HUDEP-2 (cell line): ENCODE data around the gene OVOL3.

Experiments
- DNase-seq, 76 experiments: peaks; one replicate each; lab custom pipeline; 2025; ENCODE audit not compliant: unreplicated experiment in 76 of 76; lab: John Stamatoyannopoulos, UW

The OVOL3 gene

GRCh38 chr19:36153126-36153525, 42.2 kb downstream of the OVOL3 start:
- no peak for DNase-seq

- DNase-seq, result no peak
Observed at GRCh38 chr19:36160821-36161596, 50.1 kb downstream of the OVOL3 start.
